GM12878 (cell line): ENCODE data around the gene RPS6KA5. TPM values are rescaled to one million over a fixed set of nuclear protein-coding genes. Genes with fewer than 3 reads are reported as not detected.

ENCODE experiments used
- ATAC-seq: fragments of 200-7000 bp; cut with Tn5 transposase; 3 replicates; pipeline ENCODE4 v1.9.1; 2020; ENCODE audit warnings: mild to moderate bottlenecking, moderate library complexity
- BruUV-seq: library from RNA; stranded (reverse); fragments of 400-500 nt; replicated peaks from 2 replicates; lab custom pipeline; 2021; lab: Mats Ljungman, UMichigan
- CTCF ChIA-PET: fragments of 300-600 bp; sonication (Branson Sonifier 250); formaldehyde crosslinking; extraction: SDS; loops from one replicate; lab custom pipeline; 2021; ENCODE audit warnings: inconsistent platforms; lab: Yijun Ruan, JAX
- POLR2A ChIA-PET: fragments of 350-600 bp; formaldehyde crosslinking; extraction: SDS; loops from one replicate; lab custom pipeline; 2021; ENCODE audit warnings: inconsistent platforms; lab: Charles Lee
- RAD21 ChIA-PET: fragments of 300-600 bp; sonication (Branson Sonifier 250); formaldehyde crosslinking; loops from one replicate; lab custom pipeline; 2023; ENCODE audit warnings: antibody characterized with exemption; ENCODE audit not compliant: unreplicated experiment; lab: Charles Lee
- SMC1A ChIA-PET: fragments of 300-600 bp; sonication (Branson Sonifier 250); formaldehyde crosslinking; loops from one replicate; lab custom pipeline; 2023; ENCODE audit not compliant: unreplicated experiment, uncharacterized antibody; lab: Charles Lee
- DNase-seq: peaks from one replicate; pipeline ENCODE4 v3.0.0-alpha.2; 2011; ENCODE audit warnings: low read depth, low spot score
- FAIRE-seq: peaks from 3 replicates; lab custom pipeline; 2011; peaks lifted over from hg19 to GRCh38; lab: Jason Lieb, UNC
- H2AFZ ChIP-seq: 2 replicates; pipeline ENCODE4 v1.6.0; 2011; ENCODE audit warnings: low read depth, low read length, control low read depth; ENCODE audit not compliant: control insufficient read depth
- H3K27ac ChIP-seq: 2 replicates; pipeline ENCODE4 v1.5.1; 2011; ENCODE audit warnings: control low read depth; ENCODE audit not compliant: control insufficient read depth, insufficient read depth
- H3K27me3 ChIP-seq, 2 experiments: replicated peaks in 1 of 2; 2 replicates each; pipeline versions ENCODE4 v1.6.0 to v1.6.1; 2011; ENCODE audit warnings: low read length in 1 of 2; ENCODE audit not compliant: control insufficient read depth in 2 of 2, insufficient read depth in 2 of 2
- H3K36me3 ChIP-seq, 2 experiments: 2 replicates each; pipeline ENCODE4 v1.5.1; 2011; ENCODE audit warnings: low read length in 1 of 2; ENCODE audit not compliant: control insufficient read depth in 2 of 2, insufficient read depth in 2 of 2
- H3K4me1 ChIP-seq: 2 replicates; pipeline ENCODE4 v1.6.1; 2011; ENCODE audit warnings: mild to moderate bottlenecking, low read length, moderate library complexity, mixed read lengths; ENCODE audit not compliant: control insufficient read depth, insufficient read depth
- H3K4me2 ChIP-seq: 2 replicates; pipeline ENCODE4 v1.6.0; 2011; ENCODE audit warnings: control low read depth; ENCODE audit not compliant: control insufficient read depth, insufficient read depth
- H3K4me3 ChIP-seq: fragments of 200-600 bp; sonication (generic); 2 replicates; pipeline ENCODE4 v1.5.1; 2016
- H3K79me2 ChIP-seq: 2 replicates; pipeline ENCODE4 v1.6.0; 2011; ENCODE audit warnings: low read length; ENCODE audit not compliant: control insufficient read depth, insufficient read depth
- H3K9ac ChIP-seq: 2 replicates; pipeline ENCODE4 v1.8.0; 2011; ENCODE audit warnings: low read length, control low read depth, mixed read lengths; ENCODE audit not compliant: control insufficient read depth, insufficient read depth
- H3K9me3 ChIP-seq: replicated peaks from 3 replicates; pipeline ENCODE4 v1.5.1; 2011; ENCODE audit warnings: mild to moderate bottlenecking, low read length; ENCODE audit not compliant: control insufficient read depth, insufficient read depth
- H4K20me1 ChIP-seq: 2 replicates; pipeline ENCODE4 v1.6.0; 2011; ENCODE audit not compliant: control insufficient read depth, insufficient read depth
- CHD1 ChIP-seq: IDR thresholded peaks from 2 replicates; pipeline ENCODE4 v1.6.1; 2012; ENCODE audit warnings: low read depth, low read length, improper control_type of control experiment
- EED ChIP-seq: sonication (generic); IDR thresholded peaks from 2 replicates; pipeline ENCODE4 v1.6.1; 2016; ENCODE audit warnings: antibody characterized with exemption, low read depth
- GABPA ChIP-seq: IDR thresholded peaks from 2 replicates; pipeline ENCODE4 v1.6.1; 2014; ENCODE audit warnings: antibody characterized with exemption, low read depth, mild to moderate bottlenecking, inconsistent platforms
- MTA2 ChIP-seq: fragments of 450-650 bp; IDR thresholded peaks from 2 replicates; pipeline ENCODE4 v1.6.1; 2016; ENCODE audit warnings: low read depth, mild to moderate bottlenecking, moderate library complexity
- NR2F1 ChIP-seq: fragments of 450-650 bp; conservative IDR thresholded peaks from 2 replicates; pipeline ENCODE4 v1.6.1; 2017; ENCODE audit warnings: mild to moderate bottlenecking
- RB1 ChIP-seq: fragments of 450-650 bp; formaldehyde crosslinking; IDR thresholded peaks from 2 replicates; pipeline ENCODE4 v1.6.1; 2017; ENCODE audit warnings: mild to moderate bottlenecking, borderline replicate concordance
- SPI1 ChIP-seq: IDR thresholded peaks from 2 replicates; pipeline ENCODE4 v1.6.1; 2011; ENCODE audit warnings: low read depth, mild to moderate bottlenecking, low read length, moderate library complexity, borderline replicate concordance; ENCODE audit not compliant: insufficient read depth
- TARDBP ChIP-seq: IDR thresholded peaks from 2 replicates; pipeline ENCODE4 v1.6.1; 2016; ENCODE audit warnings: borderline replicate concordance
- TCF3 ChIP-seq: IDR thresholded peaks from 2 replicates; pipeline ENCODE4 v1.6.1; 2012; ENCODE audit warnings: low read depth, mild to moderate bottlenecking, low read length, borderline replicate concordance; ENCODE audit not compliant: insufficient read depth
- in situ Hi-C: fragments of 300-500 bp; cut with MboI; formaldehyde crosslinking; loops from 9 replicates; pipeline ENCODE4 v1.14.3; 2018; ENCODE audit warnings: mixed read lengths
- intact Hi-C: fragments of 100-400 bp; cut with micrococcal nuclease; formaldehyde crosslinking; loops from one replicate; pipeline ENCODE4 v1.14.2; 2022; ENCODE audit not compliant: unreplicated experiment
- polyA plus RNA-seq, 11 experiments: library from polyadenylated mRNA; depleted of rRNA in 4 of 11; unstranded in 6 of 11; stranded (reverse) in 5 of 11; fragments of >200 nt; fragmentation: Nextera tagmentation in 4 of 11; fragmentation: Illumina TruSeq in 1 of 11; extraction: Ambion mirVana in 4 of 11; extraction: Trizol in 1 of 11; gene quantifications; 1 replicate in 1 of 11; 2 replicates in 10 of 11; pipeline versions ENCODE4 v1.2.1 to v1.2.3, GENCODE V29; 2011 to 2016; ENCODE audit warnings: inconsistent platforms in 2 of 11, missing spikeins in 2 of 11, low read depth in 1 of 11
- total RNA-seq, 4 experiments: library from RNA; depleted of rRNA in 3 of 4; stranded (reverse); fragments of >200 nt in 3 of 4; fragmentation: Illumina TruSeq in 1 of 4; extraction: Trizol in 1 of 4; gene quantifications; 2 replicates each; pipeline versions ENCODE4 v1.2.1 to v1.2.3, GENCODE V29; 2013 to 2021
- TF ChIP-seq, protein P1 (sequence below): IDR thresholded peaks from 2 replicates; pipeline ENCODE4 v1.6.1; 2012; ENCODE audit warnings: low read depth, low read length, improper control_type of control experiment
- TF ChIP-seq, protein P2 (sequence below): IDR thresholded peaks from 2 replicates; pipeline ENCODE4 v1.6.1; 2011; ENCODE audit warnings: low read depth, mild to moderate bottlenecking, low read length, moderate library complexity, borderline replicate concordance; ENCODE audit errors: extremely low read depth

The RPS6KA5 gene
- total and polyA plus RNA-seq, 10 of the 15 experiments (the other 5 are each of a cell fraction or from before 2014, with no cell fraction given) = 1.4 to 7.0 (median 3.7) TPM

DNA sequence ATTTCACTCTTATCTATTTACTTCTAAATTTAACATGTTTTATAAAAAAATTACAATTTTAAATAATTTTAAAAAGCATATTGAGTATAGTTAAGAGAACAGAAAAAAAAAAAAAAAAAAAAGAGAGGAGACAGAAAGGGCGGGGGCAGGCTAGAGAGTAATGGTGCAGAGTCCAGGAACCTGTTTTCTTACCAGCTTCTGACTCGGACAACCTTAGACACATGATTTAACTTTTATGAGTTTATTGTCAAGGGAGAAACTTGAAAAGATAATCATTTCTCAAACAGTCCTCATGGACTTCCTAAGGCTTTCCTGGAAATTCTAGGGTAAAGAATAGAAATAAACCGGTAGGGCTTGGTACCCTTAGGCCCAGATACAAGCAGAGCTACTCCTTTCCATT is 84.3 kb downstream of the RPS6KA5 start (continued):
- TF ChIP-seq, protein P1, sequence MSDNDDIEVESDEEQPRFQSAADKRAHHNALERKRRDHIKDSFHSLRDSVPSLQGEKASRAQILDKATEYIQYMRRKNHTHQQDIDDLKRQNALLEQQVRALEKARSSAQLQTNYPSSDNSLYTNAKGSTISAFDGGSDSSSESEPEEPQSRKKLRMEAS = no peak
- TF ChIP-seq CHD1 = no peak
- no peak for TF ChIP-seq TARDBP
- no peak for TF ChIP-seq MTA2
- no peak for TF ChIP-seq TCF3
- no peak for TF ChIP-seq RB1
- TF ChIP-seq EED = no peak
- no peak for TF ChIP-seq NR2F1
- TF ChIP-seq, protein P2, sequence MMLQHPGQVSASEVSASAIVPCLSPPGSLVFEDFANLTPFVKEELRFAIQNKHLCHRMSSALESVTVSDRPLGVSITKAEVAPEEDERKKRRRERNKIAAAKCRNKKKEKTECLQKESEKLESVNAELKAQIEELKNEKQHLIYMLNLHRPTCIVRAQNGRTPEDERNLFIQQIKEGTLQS = no peak
- no peak for TF ChIP-seq GABPA

GRCh38 chr14:90971687-90972086 is 88.8 kb downstream of the RPS6KA5 start:
- intact Hi-C loops = no loop called here
- POLR2A ChIA-PET = no interaction called here
- Histone ChIP-seq H3K27me3 (no peaks in the 10 kb centered on the region), H3K79me2 (no peaks in the 10 kb centered on the region), H3K4me1 (peaks cover 13% of the 10 kb centered on the region), H3K4me2 (no peak overlapping the region), H3K36me3 (no peaks in the 10 kb centered on the region)
- CTCF ChIA-PET = interaction anchor here (0.6 to 1.3 kb wide), 4 partner anchors 69 to 325 kb away, joined by 3 to 5 read pairs (median 3); no protein-coding TSS in a partner anchor
- TF ChIP-seq SPI1 = no peak
- TF ChIP-seq, all 136 proteins: peak for 0
- BruUV-seq = no TSS peak
- FAIRE-seq (no peak), ATAC-seq (no peak), DNase-seq (no peak)
- SMC1A ChIA-PET = interaction anchor here (1.0 kb wide), 1 partner anchor 69 kb away, joined by 3 read pairs; no protein-coding TSS in a partner anchor
- H3K4me3 ChIP-seq = no peak overlapping the region
- H3K27ac ChIP-seq = no peak overlapping the region
- no peaks in the 10 kb centered on the region for H4K20me1 ChIP-seq
- RAD21 ChIA-PET = no interaction called here
- in situ Hi-C loops = no loop called here
- no peak overlapping the region for H2AFZ ChIP-seq
- no peak overlapping the region for H3K9ac ChIP-seq
- no peaks in the 10 kb centered on the region for H3K9me3 ChIP-seq
